A673 (cell line): ENCODE measurements around the gene XYLT1. TPM values are rescaled to one million over a fixed set of nuclear protein-coding genes. Genes with fewer than 3 reads are reported as not detected.
"Not testable (repeated sequence)": the region's sequence is repeated elsewhere in the genome, so short reads cannot be mapped to it uniquely, and the experiment has no call there.

ENCODE experiments used
- BruUV-seq: library from RNA; stranded (reverse); fragments of 400-500 nt; replicated peaks from 2 replicates; lab custom pipeline; 2021; lab: Mats Ljungman, UMichigan
- CTCF ChIA-PET: fragments of 300-600 bp; sonication (Branson Sonifier 250); formaldehyde crosslinking; loops from one replicate; lab custom pipeline; 2022; ENCODE audit warnings: antibody characterized with exemption; lab: Charles Lee
- POLR2A ChIA-PET: fragments of 300-600 bp; sonication (Branson Sonifier 250); formaldehyde crosslinking; loops from one replicate; lab custom pipeline; 2022; ENCODE audit warnings: antibody characterized with exemption; ENCODE audit not compliant: low non-redundant PET; lab: Charles Lee
- DNase-seq: peaks from one replicate; pipeline ENCODE4 v3.0.0-alpha.2; 2015; ENCODE audit warnings: low spot score
- H3K27ac ChIP-seq: fragments of 200-600 bp; sonication (generic); 2 replicates; pipeline ENCODE4 v1.5.1; 2016; ENCODE audit warnings: mixed run types, low read depth, mild to moderate bottlenecking, mixed read lengths, antibody characterized with exemption, low read length; ENCODE audit not compliant: poor library complexity, severe bottlenecking
- H3K27me3 ChIP-seq: fragments of 200-600 bp; sonication (generic); replicated peaks from 2 replicates; pipeline ENCODE4 v1.6.1; 2017; ENCODE audit warnings: mixed run types, low read depth, mild to moderate bottlenecking, mixed read lengths, antibody characterized with exemption, low read length; ENCODE audit not compliant: insufficient read depth, poor library complexity
- H3K36me3 ChIP-seq: fragments of 200-600 bp; sonication (generic); 2 replicates; pipeline ENCODE4 v1.6.1; 2016; ENCODE audit warnings: mixed run types, mild to moderate bottlenecking, mixed read lengths, antibody characterized with exemption, low read length; ENCODE audit not compliant: insufficient read depth, poor library complexity, severe bottlenecking
- H3K4me1 ChIP-seq: fragments of 200-600 bp; sonication (generic); 2 replicates; pipeline ENCODE4 v1.6.1; 2017; ENCODE audit warnings: mixed run types, mild to moderate bottlenecking, mixed read lengths, antibody characterized with exemption, low read length; ENCODE audit not compliant: insufficient read depth, poor library complexity, severe bottlenecking
- H3K4me3 ChIP-seq: fragments of 200-600 bp; sonication (generic); 2 replicates; pipeline ENCODE4 v1.5.1; 2016; ENCODE audit warnings: low read depth, mixed run types, mild to moderate bottlenecking, mixed read lengths, low read length; ENCODE audit not compliant: poor library complexity, severe bottlenecking
- H3K9me3 ChIP-seq: fragments of 200-600 bp; sonication (generic); 2 replicates; pipeline ENCODE4 v1.6.1; 2016; ENCODE audit warnings: mixed run types, low read depth, mild to moderate bottlenecking, mixed read lengths, antibody characterized with exemption, low read length; ENCODE audit not compliant: poor library complexity, severe bottlenecking
- EZH2 ChIP-seq: fragments of 200-600 bp; sonication (generic); IDR thresholded peaks from 2 replicates; pipeline ENCODE4 v1.6.1; 2017; ENCODE audit warnings: borderline replicate concordance, low read depth, mild to moderate bottlenecking, mixed read lengths, antibody characterized with exemption, low read length; ENCODE audit not compliant: poor library complexity, severe bottlenecking
- intact Hi-C: fragments of 100-400 bp; cut with micrococcal nuclease; formaldehyde crosslinking; loops from one replicate; pipeline ENCODE4 v1.10.0; 2022; ENCODE audit not compliant: unreplicated experiment
- total RNA-seq: library from RNA; stranded (reverse); gene quantifications from 2 replicates; pipeline ENCODE4 v1.2.3, GENCODE V29; 2021
- TF ChIP-seq, protein P1 (sequence below): fragments of 300-800, 200-600 bp; sonication (generic); conservative IDR thresholded peaks from 2 replicates; pipeline ENCODE4 v1.5.1; 2017; ENCODE audit warnings: low read depth, mild to moderate bottlenecking, antibody characterized with exemption, low read length, moderate library complexity, mixed read lengths

Gene XYLT1
- total RNA-seq, 1 experiment from 2014 or later = 0.64 TPM

DNA sequence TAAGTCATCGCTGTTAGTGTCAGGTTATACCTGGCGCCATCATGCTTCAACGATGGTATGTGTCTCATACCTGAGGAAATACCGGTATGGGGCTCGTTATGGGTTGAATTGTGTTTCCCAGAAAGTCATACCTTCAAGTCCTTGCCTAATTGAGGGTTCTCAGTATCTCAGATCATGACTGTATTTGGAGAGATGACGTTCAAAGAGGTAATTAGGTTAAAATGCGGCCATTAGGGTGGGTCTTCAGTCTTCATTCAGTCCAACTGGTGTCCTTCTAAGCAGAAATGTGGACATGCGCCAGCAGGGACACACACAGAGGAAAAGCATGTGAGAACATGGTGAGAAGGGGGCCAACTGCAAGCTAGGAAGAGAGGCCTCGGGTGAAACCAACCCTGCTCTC is 37.5 kb upstream of the XYLT1 start:
- POLR2A ChIA-PET = no interaction called here
- Histone ChIP-seq H3K4me3 (no peak overlapping the region), H3K4me1 (no peaks in the 10 kb centered on the region), H3K27me3 (no peaks in the 10 kb centered on the region), H3K27ac (no peak overlapping the region), H3K9me3 (no peaks in the 10 kb centered on the region), H3K36me3 (no peaks in the 10 kb centered on the region)
- TF ChIP-seq EZH2 = no peak
- TF ChIP-seq, protein P1, sequence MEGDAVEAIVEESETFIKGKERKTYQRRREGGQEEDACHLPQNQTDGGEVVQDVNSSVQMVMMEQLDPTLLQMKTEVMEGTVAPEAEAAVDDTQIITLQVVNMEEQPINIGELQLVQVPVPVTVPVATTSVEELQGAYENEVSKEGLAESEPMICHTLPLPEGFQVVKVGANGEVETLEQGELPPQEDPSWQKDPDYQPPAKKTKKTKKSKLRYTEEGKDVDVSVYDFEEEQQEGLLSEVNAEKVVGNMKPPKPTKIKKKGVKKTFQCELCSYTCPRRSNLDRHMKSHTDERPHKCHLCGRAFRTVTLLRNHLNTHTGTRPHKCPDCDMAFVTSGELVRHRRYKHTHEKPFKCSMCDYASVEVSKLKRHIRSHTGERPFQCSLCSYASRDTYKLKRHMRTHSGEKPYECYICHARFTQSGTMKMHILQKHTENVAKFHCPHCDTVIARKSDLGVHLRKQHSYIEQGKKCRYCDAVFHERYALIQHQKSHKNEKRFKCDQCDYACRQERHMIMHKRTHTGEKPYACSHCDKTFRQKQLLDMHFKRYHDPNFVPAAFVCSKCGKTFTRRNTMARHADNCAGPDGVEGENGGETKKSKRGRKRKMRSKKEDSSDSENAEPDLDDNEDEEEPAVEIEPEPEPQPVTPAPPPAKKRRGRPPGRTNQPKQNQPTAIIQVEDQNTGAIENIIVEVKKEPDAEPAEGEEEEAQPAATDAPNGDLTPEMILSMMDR = no peak
- no peak for DNase-seq
- no TSS peak for BruUV-seq
- CTCF ChIA-PET = no interaction called here
- intact Hi-C loops = no loop called here

DNA sequence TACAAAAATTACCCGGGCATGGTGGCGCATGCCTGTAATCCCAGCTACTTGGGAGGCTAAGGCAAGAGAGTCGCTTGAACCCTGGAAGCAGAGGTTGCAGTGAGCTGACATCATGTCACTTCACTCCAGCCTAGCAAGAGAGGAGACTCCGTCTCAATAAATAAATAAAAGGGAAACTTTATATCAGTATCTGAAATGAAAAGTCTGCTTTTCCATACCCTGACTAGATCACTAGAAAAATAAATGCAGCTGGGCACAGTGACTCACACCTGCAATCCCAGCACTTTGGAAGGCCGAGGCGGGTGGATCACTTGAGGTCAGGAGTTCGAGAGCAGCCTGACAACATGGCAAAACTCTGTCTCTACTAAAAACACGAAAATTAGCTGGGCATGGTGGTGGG is 36.8 kb upstream of the XYLT1 start:
- H3K9me3 ChIP-seq, H3K36me3 ChIP-seq, intact Hi-C loops, DNase-seq, H3K4me1 ChIP-seq, H3K27me3 ChIP-seq, CTCF ChIA-PET, H3K4me3 ChIP-seq, POLR2A ChIA-PET, H3K27ac ChIP-seq, BruUV-seq: not testable (repeated sequence)

DNA sequence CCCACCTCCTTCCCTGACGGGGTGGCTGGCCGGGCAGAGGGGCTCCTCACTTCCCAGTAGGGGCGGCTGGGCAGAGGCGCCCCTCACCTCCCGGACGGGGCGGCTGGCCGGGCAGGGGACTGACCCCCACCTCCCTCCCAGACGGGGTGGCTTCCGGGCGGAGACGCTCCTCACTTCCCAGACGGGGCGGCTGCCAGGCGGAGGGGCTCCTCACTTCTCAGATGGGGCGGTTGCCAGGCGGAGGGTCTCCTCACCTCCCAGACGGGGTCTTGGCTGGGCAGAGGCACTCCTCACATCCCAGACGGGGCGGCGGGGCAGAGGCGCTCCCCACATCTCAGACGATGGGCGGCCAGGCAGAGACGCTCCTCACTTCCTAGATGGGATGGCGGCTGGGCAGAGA is 35.1 kb upstream of the XYLT1 start:
- POLR2A ChIA-PET, H3K36me3 ChIP-seq, H3K9me3 ChIP-seq, CTCF ChIA-PET, DNase-seq, BruUV-seq, H3K27me3 ChIP-seq, intact Hi-C loops, H3K27ac ChIP-seq, H3K4me1 ChIP-seq, H3K4me3 ChIP-seq: not testable (repeated sequence)

DNA sequence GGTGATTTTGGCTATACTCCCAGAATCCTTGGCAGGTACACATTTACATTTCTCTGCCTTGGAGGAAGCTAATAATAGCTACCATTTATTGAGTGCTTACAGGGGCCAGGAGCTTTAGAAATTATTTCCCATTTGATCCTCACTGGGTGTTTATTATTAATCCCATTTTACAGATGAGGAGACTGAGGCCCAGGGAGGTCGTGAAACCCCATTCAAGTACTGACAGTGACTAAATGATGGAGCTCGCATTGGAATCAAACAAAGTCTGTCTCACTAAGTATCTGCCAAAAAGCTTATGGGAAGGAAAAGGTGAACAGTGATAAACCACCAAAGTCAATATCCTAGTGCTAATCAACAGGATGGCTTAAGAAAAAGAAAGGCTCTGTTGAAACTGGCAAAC is 33.3 kb upstream of the XYLT1 start:
- intact Hi-C loops = no loop called here
- Histone ChIP-seq H3K27ac (no peak overlapping the region), H3K4me3 (no peak overlapping the region), H3K36me3 (no peaks in the 10 kb centered on the region), H3K9me3 (no peaks in the 10 kb centered on the region), H3K4me1 (no peaks in the 10 kb centered on the region), H3K27me3 (no peaks in the 10 kb centered on the region)
- ChIA-PET CTCF (no interaction called here), POLR2A (no interaction called here)
- TF ChIP-seq EZH2 = no peak
- TF ChIP-seq, protein P1 = no peak
- no peak for DNase-seq
- BruUV-seq = no TSS peak
